ENCODE results near the gene PPCS. TPM values are rescaled to one million over a fixed set of nuclear protein-coding genes. Genes with fewer than 3 reads are reported as not detected.
"Not testable (repeated sequence)": the region's sequence is repeated elsewhere in the genome, so short reads cannot be mapped to it uniquely, and the experiment has no call there.

Gene PPCS
- total RNA-seq, 1 experiment from 2014 or later: 57.6 TPM

- DNase-seq (ENCODE audit: extremely low read depth, low read depth): no peak
Observed at GRCh38 chr1:42449256-42449655, 7.1 kb upstream of the PPCS start.

- DNase-seq (ENCODE audit: extremely low read depth, low read depth): no peak
Observed at GRCh38 chr1:42450061-42450460, 6.3 kb upstream of the PPCS start.

GRCh38 chr1:42453386-42453785 lies 3.0 kb upstream of the PPCS start:
- no peak for DNase-seq (ENCODE audit: extremely low read depth, low read depth)

- no peak for DNase-seq (ENCODE audit: extremely low read depth, low read depth)
Observed at GRCh38 chr1:42454403-42454802, 1.9 kb upstream of the PPCS start.

GRCh38 chr1:42456754-42457089 lies 379 bp downstream of the PPCS start:
- DNase-seq (ENCODE audit: extremely low read depth, low read depth): peak; percentile 25

- no peak for DNase-seq (ENCODE audit: extremely low read depth, low read depth)
Observed at GRCh38 chr1:42461196-42461595, 4.9 kb downstream of the PPCS start.

- peak; percentile 96 for DNase-seq (ENCODE audit: extremely low read depth, low read depth)
Observed at GRCh38 chr1:42462828-42463763, 6.8 kb downstream of the PPCS start, which contains the start of gene CCDC30. TSS of gene CCDC30 (plus strand) at chr1:42463286. CDS start at chr1:42480552, 17,266 bp downstream.

GRCh38 chr1:42463921-42464320 lies 7.6 kb downstream of the PPCS start:
- no peak for DNase-seq (ENCODE audit: extremely low read depth, low read depth)

GRCh38 chr1:42466030-42466429 lies 9.7 kb downstream of the PPCS start:
- no peak for DNase-seq (ENCODE audit: extremely low read depth, low read depth)

- no peak for DNase-seq (ENCODE audit: extremely low read depth, low read depth)
Observed at GRCh38 chr1:42469727-42470126, 13.4 kb downstream of the PPCS start.

- DNase-seq (ENCODE audit: extremely low read depth, low read depth): no peak
Observed at GRCh38 chr1:42476605-42477004, 20.3 kb downstream of the PPCS start.

- not testable (repeated sequence) for DNase-seq (ENCODE audit: extremely low read depth, low read depth)
Observed at GRCh38 chr1:42477354-42477753, 21.0 kb downstream of the PPCS start.

- DNase-seq (ENCODE audit: extremely low read depth, low read depth): no peak
Observed at GRCh38 chr1:42477775-42478174, 21.4 kb downstream of the PPCS start.

- no peak for DNase-seq (ENCODE audit: extremely low read depth, low read depth)
Observed at GRCh38 chr1:42479621-42480020, 23.3 kb downstream of the PPCS start.

GRCh38 chr1:42480921-42481320 lies 24.6 kb downstream of the PPCS start:
- no peak for DNase-seq (ENCODE audit: extremely low read depth, low read depth)

- DNase-seq (ENCODE audit: extremely low read depth, low read depth): no peak
Observed at GRCh38 chr1:42482635-42483153, 26.4 kb downstream of the PPCS start.

GRCh38 chr1:42484382-42484781 lies 28.0 kb downstream of the PPCS start:
- peak; percentile 76 for DNase-seq (ENCODE audit: extremely low read depth, low read depth)

- no peak for DNase-seq (ENCODE audit: extremely low read depth, low read depth)
Observed at GRCh38 chr1:42490237-42490636, 33.9 kb downstream of the PPCS start.

- not testable (repeated sequence) for DNase-seq (ENCODE audit: extremely low read depth, low read depth)
Observed at GRCh38 chr1:42502031-42502430, 45.7 kb downstream of the PPCS start.

GRCh38 chr1:42504535-42505128 lies 48.3 kb downstream of the PPCS start:
- DNase-seq (ENCODE audit: extremely low read depth, low read depth): no peak

GRCh38 chr1:42506576-42506975 lies 50.2 kb downstream of the PPCS start:
- no peak for DNase-seq (ENCODE audit: extremely low read depth, low read depth)
